Skeletal muscle satellite cell (primary cell): ENCODE results near the gene PILRA. TPM values are rescaled to one million over a fixed set of nuclear protein-coding genes. Genes with fewer than 3 reads are reported as not detected.
"Not testable (repeated sequence)": the region's sequence is repeated elsewhere in the genome, so short reads cannot be mapped to it uniquely, and the experiment has no call there.

ENCODE experiments used
- H3K27me3 ChIP-seq: 2 replicates; pipeline ENCODE4 v1.7.0; 2013; ENCODE audit warnings: low read length; ENCODE audit not compliant: control insufficient read depth, insufficient read depth
- H3K36me3 ChIP-seq: 2 replicates; pipeline ENCODE4 v1.7.0; 2013; ENCODE audit warnings: mild to moderate bottlenecking, control low read depth, low read length; ENCODE audit not compliant: insufficient read depth
- H3K4me1 ChIP-seq: 2 replicates; pipeline ENCODE4 v1.7.0; 2013; ENCODE audit warnings: low read length; ENCODE audit not compliant: control insufficient read depth, insufficient read depth
- H3K4me2 ChIP-seq: 2 replicates; pipeline ENCODE4 v1.7.0; 2013; ENCODE audit warnings: mild to moderate bottlenecking, low read length
- H3K4me3 ChIP-seq: 2 replicates; pipeline ENCODE4 v1.7.0; 2013; ENCODE audit warnings: low read length
- H3K9ac ChIP-seq: 2 replicates; pipeline ENCODE4 v1.7.0; 2013; ENCODE audit warnings: mild to moderate bottlenecking, low read depth, low read length, moderate library complexity
- H3K9me3 ChIP-seq: replicated peaks from 2 replicates; pipeline ENCODE4 v1.7.0; 2013; ENCODE audit warnings: mild to moderate bottlenecking, control low read depth, low read length
- total RNA-seq: library from RNA; depleted of rRNA; stranded (reverse); fragments of >200 nt; gene quantifications from 2 replicates; pipeline ENCODE4 v1.2.3, GENCODE V29; 2012; rRNA removed

Gene PILRA
- total RNA-seq: 0.51 TPM in 1 of 2 replicates, not detected in the other

GRCh38 chr7:100373261-100373831, at the start of gene PILRA:
Gene PILRA, plus strand, starts transcription at chr7:100373487. Its CDS starts 170 bp downstream, at chr7:100373657.
- Histone ChIP-seq H3K4me2 (no peak within 1 kb of the TSS), H3K4me3 (no peak within 1 kb of the TSS), H3K27me3 (no peaks in the 10 kb centered on the region), H3K4me1 (peaks cover 7% of the 10 kb centered on the region), H3K36me3 (no peaks in the 10 kb centered on the region), H3K9ac (no peak within 1 kb of the TSS), H3K9me3 (no peaks in the 10 kb centered on the region)

- not testable (repeated sequence) for H3K9me3 ChIP-seq, H3K27me3 ChIP-seq, H3K36me3 ChIP-seq, H3K9ac ChIP-seq, H3K4me2 ChIP-seq, H3K4me3 ChIP-seq, H3K4me1 ChIP-seq
These were observed 49.1 kb upstream of the PILRA start for GRCh38 chr7:100324194-100324593.

- H3K4me2 ChIP-seq, H3K36me3 ChIP-seq, H3K9ac ChIP-seq, H3K9me3 ChIP-seq, H3K4me3 ChIP-seq, H3K27me3 ChIP-seq, H3K4me1 ChIP-seq: not testable (repeated sequence)
These were observed 47.6 kb upstream of the PILRA start for GRCh38 chr7:100325671-100326070.

GRCh38 chr7:100326914-100327313, 46.4 kb upstream of the PILRA start:
- H3K4me2 ChIP-seq, H3K9ac ChIP-seq, H3K9me3 ChIP-seq, H3K4me3 ChIP-seq, H3K27me3 ChIP-seq, H3K36me3 ChIP-seq, H3K4me1 ChIP-seq: not testable (repeated sequence)

GRCh38 chr7:100335566-100336466, 37.5 kb upstream of the PILRA start:
- H3K9me3 ChIP-seq, H3K4me1 ChIP-seq, H3K36me3 ChIP-seq, H3K27me3 ChIP-seq: not testable (repeated sequence)
- H3K9ac ChIP-seq: peak overlapping the region; percentile 85
- H3K4me2 ChIP-seq: peak overlapping the region; percentile 75
- peak overlapping the region; percentile 83 for H3K4me3 ChIP-seq

GRCh38 chr7:100338083-100338696, 35.1 kb upstream of the PILRA start:
- not testable (repeated sequence) for H3K4me3 ChIP-seq, H3K36me3 ChIP-seq, H3K4me1 ChIP-seq, H3K27me3 ChIP-seq, H3K4me2 ChIP-seq, H3K9me3 ChIP-seq, H3K9ac ChIP-seq

GRCh38 chr7:100341286-100341685, 32.0 kb upstream of the PILRA start:
- peaks cover 15% of the 10 kb centered on the region for H3K36me3 ChIP-seq
- H3K27me3 ChIP-seq, H3K4me2 ChIP-seq, H3K4me3 ChIP-seq, H3K9me3 ChIP-seq, H3K4me1 ChIP-seq, H3K9ac ChIP-seq: not testable (repeated sequence)

GRCh38 chr7:100342765-100343164, 30.5 kb upstream of the PILRA start:
- Histone ChIP-seq H3K9me3 (no peaks in the 10 kb centered on the region), H3K36me3 (peaks cover 26% of the 10 kb centered on the region)

GRCh38 chr7:100344124-100344559, 29.1 kb upstream of the PILRA start:
- peaks cover 31% of the 10 kb centered on the region for H3K36me3 ChIP-seq
- not testable (repeated sequence) for H3K27me3 ChIP-seq, H3K9me3 ChIP-seq, H3K4me2 ChIP-seq, H3K4me1 ChIP-seq, H3K9ac ChIP-seq, H3K4me3 ChIP-seq

More at GRCh38 chr7:100342765-100343164, 30.5 kb upstream of the PILRA start:
- no peak overlapping the region for H3K9ac ChIP-seq
- H3K27me3 ChIP-seq: no peaks in the 10 kb centered on the region
- no peak overlapping the region for H3K4me3 ChIP-seq
- peaks cover 5% of the 10 kb centered on the region for H3K4me1 ChIP-seq
- no peak overlapping the region for H3K4me2 ChIP-seq

- H3K27me3 ChIP-seq, H3K4me3 ChIP-seq, H3K9me3 ChIP-seq, H3K4me2 ChIP-seq, H3K4me1 ChIP-seq, H3K9ac ChIP-seq: not testable (repeated sequence)
- peaks cover 35% of the 10 kb centered on the region for H3K36me3 ChIP-seq
These were observed 28.6 kb upstream of the PILRA start for GRCh38 chr7:100344560-100345287.

GRCh38 chr7:100345288-100345672, 28.0 kb upstream of the PILRA start:
- H3K27me3 ChIP-seq, H3K9me3 ChIP-seq, H3K9ac ChIP-seq, H3K4me1 ChIP-seq, H3K4me3 ChIP-seq, H3K4me2 ChIP-seq: not testable (repeated sequence)
- H3K36me3 ChIP-seq: peaks cover 39% of the 10 kb centered on the region
